GM18520 (cell line): ENCODE data around the gene MYEOV.
A peak's percentile ranks its signal among the peaks of the same experiment; 100 is the strongest.

ENCODE experiments used
- ATAC-seq: cut with Tn5 transposase; IDR thresholded peaks from one replicate; pipeline ENCODE4 v1.9.1; 2021; ENCODE audit not compliant: unreplicated experiment

Gene MYEOV

GRCh38 chr11:69286374-69287371, 7.3 kb upstream of the MYEOV start:
- ATAC-seq, result no peak

- ATAC-seq, result no peak
These were observed 5.7 kb upstream of the MYEOV start for GRCh38 chr11:69287968-69288882.

GRCh38 chr11:69288883-69289242, 5.1 kb upstream of the MYEOV start:
- ATAC-seq, result no peak

DNA sequence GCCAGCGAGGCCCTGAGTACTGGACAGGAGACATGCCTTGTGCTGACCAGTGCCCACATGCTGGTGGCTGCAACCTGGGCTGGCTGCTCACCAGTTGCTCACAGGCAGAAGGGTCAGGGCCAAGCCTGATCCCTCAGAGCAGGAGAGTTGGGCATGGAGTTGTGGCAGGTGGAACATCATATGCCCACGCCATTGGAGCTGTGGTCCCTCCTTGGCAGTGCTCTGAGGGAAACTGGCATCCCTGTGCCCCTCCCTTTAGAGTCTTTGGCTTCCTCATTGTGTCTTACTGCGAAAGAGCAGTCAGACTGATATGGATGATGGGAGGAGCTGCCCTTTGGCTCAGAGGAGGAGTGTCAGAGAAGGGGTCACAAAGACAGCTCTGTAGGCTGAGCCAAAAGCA, 3.1 kb upstream of the MYEOV start:
- no peak for ATAC-seq

GRCh38 chr11:69291459-69292110, 2.4 kb upstream of the MYEOV start:
- no peak for ATAC-seq

- ATAC-seq, result no peak
These were observed 1.7 kb upstream of the MYEOV start for GRCh38 chr11:69292221-69292648.

GRCh38 chr11:69293087-69293486, 868 bp upstream of the MYEOV start:
- ATAC-seq, result no peak

GRCh38 chr11:69294571-69295078, 670 bp downstream of the MYEOV start:
- no peak for ATAC-seq

GRCh38 chr11:69295079-69295994, 1.4 kb downstream of the MYEOV start:
- ATAC-seq, result no peak

- ATAC-seq, result no peak
These were observed 2.3 kb downstream of the MYEOV start for GRCh38 chr11:69295995-69296889.

DNA sequence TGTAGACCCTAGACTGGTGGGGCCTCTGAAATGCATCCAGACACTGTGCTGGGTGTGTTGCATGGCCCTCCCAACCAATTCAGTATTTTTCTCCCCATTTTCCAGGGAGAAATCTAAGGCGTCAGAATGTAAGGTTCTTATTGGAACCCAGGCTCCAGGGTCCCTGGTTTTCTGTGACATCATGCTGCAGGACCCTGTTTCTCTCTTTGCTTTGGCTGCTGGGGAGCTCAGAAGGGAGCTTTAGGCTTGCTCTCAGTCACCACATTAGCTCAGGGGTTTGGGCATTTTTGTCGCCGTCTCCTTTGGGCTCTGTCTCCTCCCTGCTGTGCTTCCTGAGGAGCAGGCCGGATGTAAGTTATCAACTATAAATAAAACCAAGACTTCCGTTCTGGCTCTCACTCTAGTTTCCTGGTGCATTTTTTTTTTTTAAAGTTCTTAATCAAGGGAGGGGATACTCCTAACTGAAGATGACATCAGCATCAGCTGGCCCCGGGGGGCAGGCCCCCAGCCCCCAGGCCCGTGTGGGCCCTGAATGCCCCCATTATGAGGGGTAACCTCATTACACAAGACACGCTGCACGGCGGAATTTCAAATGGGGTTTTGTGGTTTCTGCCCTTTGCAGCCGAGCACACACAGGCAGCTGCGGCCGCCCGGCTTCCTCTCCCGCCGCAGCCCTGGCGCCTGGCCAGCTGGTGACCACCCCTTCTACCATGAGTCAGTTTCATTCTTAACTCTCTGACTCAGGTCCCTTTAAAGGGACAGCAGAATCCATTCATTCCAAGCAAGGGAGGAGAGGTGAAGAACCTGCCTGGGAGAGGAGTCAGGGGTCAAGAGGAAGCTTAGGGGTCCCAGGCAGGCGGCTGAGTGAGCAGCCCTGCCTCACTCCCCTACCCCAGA, 3.2 kb downstream of the MYEOV start:
- ATAC-seq, result peak; percentile 52

GRCh38 chr11:69297787-69298266, 3.9 kb downstream of the MYEOV start:
- ATAC-seq, result no peak

GRCh38 chr11:69298267-69299022, 4.5 kb downstream of the MYEOV start:
- ATAC-seq, result peak; percentile 42

DNA sequence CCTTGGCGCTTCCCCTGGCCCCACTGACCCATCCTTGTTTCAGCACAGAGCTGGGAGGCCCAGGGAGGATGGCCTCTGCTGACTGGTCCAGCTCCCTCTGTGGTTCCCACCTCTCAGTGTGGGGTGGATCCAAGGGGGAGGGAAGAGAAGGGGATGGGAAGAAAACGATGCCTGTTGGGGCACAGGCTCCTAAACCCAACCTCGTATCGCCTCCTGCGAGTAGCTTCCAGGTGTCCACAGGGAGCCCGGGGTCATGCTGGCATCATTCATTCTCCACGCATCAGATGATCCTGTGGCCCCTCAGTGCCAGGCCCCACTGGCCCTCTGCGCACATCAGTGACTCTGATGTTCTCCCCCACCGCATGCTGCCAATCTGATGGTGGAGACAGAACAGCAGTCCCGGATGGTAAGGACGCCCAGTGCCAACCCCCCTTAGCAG, 5.1 kb downstream of the MYEOV start:
- no peak for ATAC-seq

GRCh38 chr11:69299572-69299971, 5.6 kb downstream of the MYEOV start:
- no peak for ATAC-seq

GRCh38 chr11:69300120-69301060, 6.4 kb downstream of the MYEOV start:
- no peak for ATAC-seq
